Left ventricle myocardium inferior (tissue), 1 donor: ENCODE measurements around the gene ACVR1. TPM values are rescaled to one million over a fixed set of nuclear protein-coding genes. Genes with fewer than 3 reads are reported as not detected.
"Not testable (repeated sequence)": the region's sequence is repeated elsewhere in the genome, so short reads cannot be mapped to it uniquely, and the experiment has no call there.

Experiments
- DNase-seq: peaks from one replicate; pipeline ENCODE4 v3.0.0-alpha.2; 2020
- H3K27ac ChIP-seq: fragments of 200-600 bp; replicated peaks from 2 replicates; pipeline ENCODE4 v1.8.0; 2021
- H3K27me3 ChIP-seq: fragments of 200-600 bp; 2 replicates; pipeline ENCODE4 v1.8.0; 2021; ENCODE audit warnings: low read depth
- H3K36me3 ChIP-seq: fragments of 200-600 bp; 2 replicates; pipeline ENCODE4 v1.8.0; 2021
- H3K4me1 ChIP-seq: fragments of 200-600 bp; 2 replicates; pipeline ENCODE4 v1.8.0; 2021
- H3K4me3 ChIP-seq: fragments of 200-600 bp; 2 replicates; pipeline ENCODE4 v1.8.0; 2021; ENCODE audit warnings: mild to moderate bottlenecking, moderate library complexity
- H3K9me3 ChIP-seq: fragments of 200-600 bp; replicated peaks from 2 replicates; pipeline ENCODE4 v1.8.0; 2021
- CTCF ChIP-seq: fragments of 200-600 bp; IDR thresholded peaks from 2 replicates; pipeline ENCODE4 v1.8.0; 2021; ENCODE audit warnings: antibody characterized with exemption, mild to moderate bottlenecking, borderline replicate concordance
- intact Hi-C: fragments of 100-400 bp; cut with micrococcal nuclease; formaldehyde crosslinking; loops from one replicate; pipeline ENCODE4 v1.11.0; 2022
- total RNA-seq: library from RNA; stranded (reverse); fragmentation: NEBNext Ultra II Directional; extraction: Animal tissue kit (Norgen Biotek cat#: 25700); gene quantifications from one replicate; pipeline ENCODE4 v1.2.1, GENCODE V29; 2021
- donor health status: DM: no; HTN: yes; CAD: no; lungs with severe emphysema.

Gene ACVR1
- total RNA-seq, 1 donor from 2014 or later = 30.6 TPM

- Histone ChIP-seq H3K9me3 (no peaks in the 10 kb centered on the region), H3K27me3 (no peaks in the 10 kb centered on the region), H3K36me3 (no peaks in the 10 kb centered on the region), H3K27ac (no peak overlapping the region), H3K4me3 (no peak overlapping the region), H3K4me1 (peaks cover 61% of the 10 kb centered on the region)
- intact Hi-C loops = no loop called here
- DNase-seq = no peak
- TF ChIP-seq CTCF = no peak
Measured at GRCh38 chr2:157827377-157827776, 48.8 kb downstream of the ACVR1 start.

- DNase-seq, H3K27ac ChIP-seq, H3K4me3 ChIP-seq, H3K9me3 ChIP-seq, intact Hi-C loops, H3K27me3 ChIP-seq, H3K36me3 ChIP-seq: not testable (repeated sequence)
- peaks cover 61% of the 10 kb centered on the region for H3K4me1 ChIP-seq
Measured at GRCh38 chr2:157826644-157827043, 49.5 kb downstream of the ACVR1 start.

- TF ChIP-seq CTCF = no peak
- DNase-seq = no peak
- H3K4me3 ChIP-seq = no peak overlapping the region
- H3K36me3 ChIP-seq = no peaks in the 10 kb centered on the region
- no peak overlapping the region for H3K27ac ChIP-seq
- no peaks in the 10 kb centered on the region for H3K9me3 ChIP-seq
- intact Hi-C loops = no loop called here
- peaks cover 57% of the 10 kb centered on the region for H3K4me1 ChIP-seq
- H3K27me3 ChIP-seq = no peaks in the 10 kb centered on the region
Measured at GRCh38 chr2:157825885-157826284, 50.2 kb downstream of the ACVR1 start.

GRCh38 chr2:157822993-157823392 is 53.1 kb downstream of the ACVR1 start:
- no peak for TF ChIP-seq CTCF

GRCh38 chr2:157822533-157822932 is 53.6 kb downstream of the ACVR1 start:
- Histone ChIP-seq H3K4me1 (peaks cover 57% of the 10 kb centered on the region), H3K27ac (no peak overlapping the region), H3K9me3 (no peaks in the 10 kb centered on the region), H3K4me3 (no peak overlapping the region), H3K27me3 (no peaks in the 10 kb centered on the region), H3K36me3 (peaks cover 10% of the 10 kb centered on the region)
- intact Hi-C loops = no loop called here
- DNase-seq = no peak
- no peak for TF ChIP-seq CTCF

More at GRCh38 chr2:157822993-157823392, 53.1 kb downstream of the ACVR1 start:
- Histone ChIP-seq H3K4me3 (no peak overlapping the region), H3K27ac (no peak overlapping the region), H3K27me3 (no peaks in the 10 kb centered on the region), H3K36me3 (peaks cover 5% of the 10 kb centered on the region), H3K4me1 (peaks cover 57% of the 10 kb centered on the region), H3K9me3 (no peaks in the 10 kb centered on the region)
- DNase-seq = no peak
- intact Hi-C loops = no loop called here

GRCh38 chr2:157821519-157822131 is 54.5 kb downstream of the ACVR1 start:
- Histone ChIP-seq H3K27ac (no peak overlapping the region), H3K4me1 (peaks cover 54% of the 10 kb centered on the region), H3K4me3 (no peak overlapping the region), H3K36me3 (peaks cover 19% of the 10 kb centered on the region), H3K9me3 (no peaks in the 10 kb centered on the region), H3K27me3 (no peaks in the 10 kb centered on the region)
- TF ChIP-seq CTCF = no peak
- DNase-seq = no peak
- intact Hi-C loops = no loop called here
